ENCODE results near the gene UBE2D4.

DNA sequence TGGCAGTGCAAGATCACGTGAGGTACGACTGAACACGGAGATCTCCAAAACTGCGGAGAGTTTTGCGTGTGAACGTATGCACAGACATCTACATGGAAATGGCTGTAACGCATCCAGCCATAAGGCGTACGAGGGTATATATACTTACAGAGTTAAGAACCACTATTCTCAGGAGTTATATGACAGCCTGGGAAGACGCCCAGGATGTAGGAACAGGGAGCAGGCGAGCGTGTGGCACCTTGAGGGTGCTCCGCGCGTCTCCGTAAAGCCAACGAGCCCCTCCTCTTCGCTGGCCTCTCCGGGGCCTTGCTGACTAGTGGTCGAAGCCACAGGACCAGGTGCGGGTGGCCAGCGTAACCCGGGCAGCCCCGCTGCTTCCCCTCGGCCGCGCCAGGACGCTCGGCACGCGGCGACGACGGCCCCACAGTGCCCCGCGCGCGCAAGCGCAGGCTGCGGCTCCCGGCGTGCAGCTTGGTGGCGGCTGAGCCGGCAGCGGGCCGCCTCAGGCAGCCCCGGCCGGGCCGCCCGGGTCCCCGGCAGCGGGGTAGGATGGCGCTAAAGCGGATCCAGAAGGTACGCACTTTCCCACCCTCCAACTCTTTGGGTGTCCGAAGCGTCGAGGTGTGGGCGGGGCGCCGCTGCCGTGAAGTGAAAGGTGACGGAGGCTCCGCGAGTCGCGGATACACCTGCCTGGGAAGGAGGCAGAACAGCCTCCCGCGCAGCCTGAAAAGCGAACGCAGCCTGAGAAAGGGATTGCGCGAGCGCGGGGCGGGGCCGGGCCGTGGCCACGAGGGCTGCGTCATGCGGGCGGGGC lies at the start of gene UBE2D4:
- TF ChIP-seq, protein P1, sequence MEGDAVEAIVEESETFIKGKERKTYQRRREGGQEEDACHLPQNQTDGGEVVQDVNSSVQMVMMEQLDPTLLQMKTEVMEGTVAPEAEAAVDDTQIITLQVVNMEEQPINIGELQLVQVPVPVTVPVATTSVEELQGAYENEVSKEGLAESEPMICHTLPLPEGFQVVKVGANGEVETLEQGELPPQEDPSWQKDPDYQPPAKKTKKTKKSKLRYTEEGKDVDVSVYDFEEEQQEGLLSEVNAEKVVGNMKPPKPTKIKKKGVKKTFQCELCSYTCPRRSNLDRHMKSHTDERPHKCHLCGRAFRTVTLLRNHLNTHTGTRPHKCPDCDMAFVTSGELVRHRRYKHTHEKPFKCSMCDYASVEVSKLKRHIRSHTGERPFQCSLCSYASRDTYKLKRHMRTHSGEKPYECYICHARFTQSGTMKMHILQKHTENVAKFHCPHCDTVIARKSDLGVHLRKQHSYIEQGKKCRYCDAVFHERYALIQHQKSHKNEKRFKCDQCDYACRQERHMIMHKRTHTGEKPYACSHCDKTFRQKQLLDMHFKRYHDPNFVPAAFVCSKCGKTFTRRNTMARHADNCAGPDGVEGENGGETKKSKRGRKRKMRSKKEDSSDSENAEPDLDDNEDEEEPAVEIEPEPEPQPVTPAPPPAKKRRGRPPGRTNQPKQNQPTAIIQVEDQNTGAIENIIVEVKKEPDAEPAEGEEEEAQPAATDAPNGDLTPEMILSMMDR (IDR thresholded peaks at IDR 0.05): no peak
- TF ChIP-seq POLR2A (IDR thresholded peaks at IDR 0.05) (peak; percentile 98), EP300 (IDR thresholded peaks at IDR 0.05; ENCODE audit: low read depth) (no peak)
